ENCODE results near the gene SLC25A34. TPM values are rescaled to one million over a fixed set of nuclear protein-coding genes. Genes with fewer than 3 reads are reported as not detected.
A peak's percentile ranks its signal among the peaks of the same experiment; 100 is the strongest.

Gene SLC25A34
- polyA plus RNA-seq, 3 donors: 0.08 to 2.7 (median 0.61) TPM

- Mint-ChIP-seq H3K27me3 (ENCODE audit: low read depth in 3 of 3) (peaks cover 63 to 75% (median 66%) of the 10 kb centered on the region in 3 donors), H3K4me3 (peak overlapping the region in 1 of 2 donors; percentile 73), H3K36me3 (peaks cover 0 to 5% of the 10 kb centered on the region in 2 donors), H3K9me3 (peaks cover 0 to 10% (median 5%) of the 10 kb centered on the region in 7 donors), H3K4me1 (peaks cover 15% of the 10 kb centered on the region), H3K27ac (peak overlapping the region in 1 of 7 donors; percentile 50)
- H4K20me1 ChIP-seq (ENCODE audit: insufficient read depth, low read length): no peaks in the 10 kb centered on the region
- H3K27me3 ChIP-seq (ENCODE audit: control insufficient read depth in 2 of 2, insufficient read depth in 2 of 2, low read length in 2 of 2): peaks cover 30 to 59% of the 10 kb centered on the region in 2 donors
- DNase-seq: no peak
- no peak overlapping the region for H3K4me3 ChIP-seq (replicated peaks in 1 of 3; ENCODE audit: low read depth in 2 of 3, low read length in 3 of 3)
- peaks cover 0 to 11% of the 10 kb centered on the region in 2 donors for H3K9me3 ChIP-seq (replicated peaks in 1 of 2; ENCODE audit: control insufficient read depth in 1 of 2, insufficient read depth in 1 of 2, low read length in 2 of 2)
- H3K27ac ChIP-seq (ENCODE audit: low read depth in 1 of 2, low read length in 2 of 2): no peak overlapping the region
- no peaks in the 10 kb centered on the region for H3K4me1 ChIP-seq (ENCODE audit: control insufficient read depth in 1 of 2, insufficient read depth in 2 of 2, low read length in 2 of 2)
- no peak overlapping the region for H2AFZ ChIP-seq (ENCODE audit: insufficient read depth, low read depth, low read length, poor library complexity, severe bottlenecking)
- no peaks in the 10 kb centered on the region for H3K36me3 ChIP-seq (replicated peaks in 1 of 2; ENCODE audit: control insufficient read depth in 1 of 2, insufficient read depth in 2 of 2, low read length in 2 of 2)
- H3K9ac ChIP-seq (ENCODE audit: insufficient read depth, low read length, poor library complexity, severe bottlenecking): no peak overlapping the region
- intact Hi-C loops (cut with micrococcal nuclease): no loop called here
- TF ChIP-seq, protein P1, sequence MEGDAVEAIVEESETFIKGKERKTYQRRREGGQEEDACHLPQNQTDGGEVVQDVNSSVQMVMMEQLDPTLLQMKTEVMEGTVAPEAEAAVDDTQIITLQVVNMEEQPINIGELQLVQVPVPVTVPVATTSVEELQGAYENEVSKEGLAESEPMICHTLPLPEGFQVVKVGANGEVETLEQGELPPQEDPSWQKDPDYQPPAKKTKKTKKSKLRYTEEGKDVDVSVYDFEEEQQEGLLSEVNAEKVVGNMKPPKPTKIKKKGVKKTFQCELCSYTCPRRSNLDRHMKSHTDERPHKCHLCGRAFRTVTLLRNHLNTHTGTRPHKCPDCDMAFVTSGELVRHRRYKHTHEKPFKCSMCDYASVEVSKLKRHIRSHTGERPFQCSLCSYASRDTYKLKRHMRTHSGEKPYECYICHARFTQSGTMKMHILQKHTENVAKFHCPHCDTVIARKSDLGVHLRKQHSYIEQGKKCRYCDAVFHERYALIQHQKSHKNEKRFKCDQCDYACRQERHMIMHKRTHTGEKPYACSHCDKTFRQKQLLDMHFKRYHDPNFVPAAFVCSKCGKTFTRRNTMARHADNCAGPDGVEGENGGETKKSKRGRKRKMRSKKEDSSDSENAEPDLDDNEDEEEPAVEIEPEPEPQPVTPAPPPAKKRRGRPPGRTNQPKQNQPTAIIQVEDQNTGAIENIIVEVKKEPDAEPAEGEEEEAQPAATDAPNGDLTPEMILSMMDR (IDR thresholded peaks at IDR 0.05): no peak
- H3K79me2 ChIP-seq (ENCODE audit: insufficient read depth, low read length): no peaks in the 10 kb centered on the region
- H3K4me2 ChIP-seq (replicated peaks; ENCODE audit: extremely low read depth, low read length, poor library complexity, severe bottlenecking): no peak overlapping the region
- 67% methylated on average over 5 of the region's 9 CpGs for WGBS (ENCODE audit: insufficient coverage)
These were observed 21.0 kb downstream of the SLC25A34 start for GRCh38 chr1:15757016-15757543.

- peaks cover 70 to 82% (median 73%) of the 10 kb centered on the region in 3 donors for H3K27me3 Mint-ChIP-seq (ENCODE audit: low read depth in 3 of 3)
- TF ChIP-seq, protein P1 (IDR thresholded peaks at IDR 0.05): no peak
- H3K9ac ChIP-seq (ENCODE audit: insufficient read depth, low read length, poor library complexity, severe bottlenecking): no peak overlapping the region
- peaks cover 0 to 11% of the 10 kb centered on the region in 2 donors for H3K9me3 ChIP-seq (replicated peaks in 1 of 2; ENCODE audit: control insufficient read depth in 1 of 2, insufficient read depth in 1 of 2, low read length in 2 of 2)
- H3K36me3 Mint-ChIP-seq: peaks cover 0 to 5% of the 10 kb centered on the region in 2 donors
- H3K4me3 Mint-ChIP-seq: peak overlapping the region in 1 of 2 donors; percentile 73
- H3K4me1 Mint-ChIP-seq: peaks cover 15% of the 10 kb centered on the region
- no peaks in the 10 kb centered on the region for H4K20me1 ChIP-seq (ENCODE audit: insufficient read depth, low read length)
- no peak for DNase-seq
- intact Hi-C loops (cut with micrococcal nuclease): no loop called here
- H3K27ac Mint-ChIP-seq: peak overlapping the region in 2 of 7 donors; percentile 50 to 72
- no peaks in the 10 kb centered on the region for H3K4me1 ChIP-seq (ENCODE audit: control insufficient read depth in 1 of 2, insufficient read depth in 2 of 2, low read length in 2 of 2)
- H3K9me3 Mint-ChIP-seq: peaks cover 0 to 13% (median 5%) of the 10 kb centered on the region in 7 donors
- no peak overlapping the region for H3K4me2 ChIP-seq (replicated peaks; ENCODE audit: extremely low read depth, low read length, poor library complexity, severe bottlenecking)
- H2AFZ ChIP-seq (ENCODE audit: insufficient read depth, low read depth, low read length, poor library complexity, severe bottlenecking): no peak overlapping the region
- H3K27ac ChIP-seq (ENCODE audit: low read depth in 1 of 2, low read length in 2 of 2): no peak overlapping the region
- H3K79me2 ChIP-seq (ENCODE audit: insufficient read depth, low read length): no peaks in the 10 kb centered on the region
- no peak overlapping the region for H3K4me3 ChIP-seq (replicated peaks in 1 of 3; ENCODE audit: low read depth in 2 of 3, low read length in 3 of 3)
- 16% methylated on average over 18 of the region's 24 CpGs for WGBS (ENCODE audit: insufficient coverage)
- peaks cover 30 to 63% of the 10 kb centered on the region in 2 donors for H3K27me3 ChIP-seq (ENCODE audit: control insufficient read depth in 2 of 2, insufficient read depth in 2 of 2, low read length in 2 of 2)
- H3K36me3 ChIP-seq (replicated peaks in 1 of 2; ENCODE audit: control insufficient read depth in 1 of 2, insufficient read depth in 2 of 2, low read length in 2 of 2): no peaks in the 10 kb centered on the region
These were observed 21.7 kb downstream of the SLC25A34 start for GRCh38 chr1:15757575-15758342.
